Large intestine (tissue), 3 donors: ENCODE data around the gene BCL7A. TPM values are rescaled to one million over a fixed set of nuclear protein-coding genes. Genes with fewer than 3 reads are reported as not detected.
A peak's percentile ranks its signal among the peaks of the same experiment; 100 is the strongest.

Experiments
- DNase-seq, 2 donors: peaks; one replicate each; pipeline versions ENCODE4 v3.0.0 to v3.0.0-alpha.2; 2013
- H3K27ac ChIP-seq: one replicate; pipeline ENCODE4 v1.5.1; 2013; ENCODE audit warnings: low read length
- H3K27me3 ChIP-seq: 2 replicates; pipeline ENCODE4 v1.6.1; 2013; ENCODE audit warnings: low read length; ENCODE audit not compliant: control insufficient read depth, insufficient read depth
- H3K36me3 ChIP-seq: 2 replicates; pipeline ENCODE4 v1.6.1; 2013; ENCODE audit warnings: low read length; ENCODE audit not compliant: control insufficient read depth, insufficient read depth
- H3K4me1 ChIP-seq: one replicate; pipeline ENCODE4 v1.6.1; 2013; ENCODE audit warnings: low read length; ENCODE audit not compliant: control insufficient read depth, insufficient read depth
- H3K4me3 ChIP-seq: one replicate; pipeline ENCODE4 v1.5.1; 2013; ENCODE audit warnings: low read length
- H3K9me3 ChIP-seq: one replicate; pipeline ENCODE4 v1.6.1; 2013; ENCODE audit warnings: mild to moderate bottlenecking, low read depth, low read length, moderate library complexity; ENCODE audit not compliant: control insufficient read depth
- WGBS: methylation state at CpG from one replicate; pipeline ENCODE4 v1.1.5; 2013; ENCODE audit warnings: low lambda C conversion rate; ENCODE audit not compliant: insufficient coverage; 5-methylcytosine and 5-hydroxymethylcytosine counted together
- polyA plus RNA-seq: library from polyadenylated mRNA; unstranded; fragments of 120-200 nt; gene quantifications from one replicate; pipeline ENCODE4 v1.2.1, GENCODE V29; 2013

BCL7A gene
- polyA plus RNA-seq, 1 donor, result 11.5 TPM

DNA sequence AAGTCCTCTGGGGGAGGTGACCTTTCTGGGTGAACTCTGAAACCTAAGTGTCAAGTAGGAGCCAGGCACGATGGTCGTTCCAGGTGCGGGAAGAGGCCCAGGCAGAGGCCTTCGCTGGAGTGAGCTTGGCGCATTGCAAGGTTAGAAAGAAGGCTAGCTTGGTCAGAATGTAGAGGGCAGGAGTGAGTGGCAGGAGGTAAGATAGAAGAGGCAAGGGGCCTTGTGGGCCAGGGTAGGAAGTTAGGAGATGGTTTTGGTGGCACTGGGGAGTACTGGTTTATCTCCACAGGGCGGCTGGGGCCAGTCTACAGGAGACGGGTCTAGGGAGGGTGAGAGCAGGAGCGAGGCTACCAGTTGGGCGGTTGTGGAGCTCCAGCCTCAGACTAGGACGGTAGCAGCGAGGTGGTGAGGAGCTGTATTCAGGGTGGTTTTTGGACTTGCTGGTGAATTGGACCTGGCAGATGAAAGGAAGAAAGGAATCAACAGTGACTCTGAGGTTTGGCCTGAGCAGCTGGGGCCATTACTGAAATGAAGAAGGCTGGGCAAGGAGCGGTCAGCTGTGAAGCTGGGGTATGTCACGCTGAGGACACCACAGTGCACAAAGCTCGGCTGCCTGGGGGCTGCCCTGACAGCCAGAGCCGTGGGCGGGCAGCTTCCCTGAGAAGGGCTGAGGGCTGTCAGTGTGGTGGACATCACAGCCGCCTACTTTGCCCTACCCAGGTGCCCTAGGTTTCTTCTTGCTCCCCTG lies 65.9 kb downstream of the BCL7A start:
- Histone ChIP-seq H3K27ac (no peak overlapping the region), H3K9me3 (no peaks in the 10 kb centered on the region), H3K4me3 (no peak overlapping the region), H3K4me1 (peaks cover 17% of the 10 kb centered on the region), H3K36me3 (peaks cover 50% of the 10 kb centered on the region), H3K27me3 (no peaks in the 10 kb centered on the region)
- WGBS, result 100% methylated on average over 2 of the region's 17 CpGs
- no peak for DNase-seq

DNA sequence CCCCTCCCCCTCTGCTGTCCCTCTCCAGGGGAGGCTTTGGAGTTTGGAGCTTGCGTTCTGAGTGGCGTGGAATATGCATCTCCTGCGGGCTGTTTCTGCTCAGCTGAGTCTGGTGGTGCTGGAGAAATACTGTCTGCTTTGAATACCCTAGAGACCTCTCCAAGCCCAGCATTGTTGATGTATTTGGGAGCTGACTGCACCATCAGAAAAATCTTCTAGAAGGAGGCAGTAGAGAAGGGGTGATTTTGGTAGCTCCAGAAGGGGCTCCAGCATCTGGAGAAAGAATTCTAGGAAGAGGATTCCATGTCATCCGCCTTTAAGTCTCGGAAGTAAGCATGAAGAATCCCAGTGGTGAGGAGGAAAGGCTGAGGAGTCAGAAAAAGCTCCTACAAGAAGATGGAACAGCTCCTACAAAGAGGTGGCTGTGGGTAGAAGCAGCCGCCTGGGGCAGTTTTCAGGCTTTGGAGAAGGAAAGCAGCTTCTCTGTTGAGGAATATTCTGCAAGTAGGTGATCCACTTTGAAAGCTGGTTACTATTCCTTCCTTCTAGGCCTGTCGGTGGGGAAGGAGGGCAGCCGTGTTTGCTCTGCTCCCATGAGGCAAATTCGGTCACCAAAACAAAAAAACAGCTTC lies 66.6 kb downstream of the BCL7A start:
- no peak overlapping the region for H3K27ac ChIP-seq
- no peaks in the 10 kb centered on the region for H3K27me3 ChIP-seq
- peaks cover 18% of the 10 kb centered on the region for H3K4me1 ChIP-seq
- peaks cover 5% of the 10 kb centered on the region for H3K9me3 ChIP-seq
- WGBS, result 72% methylated on average over 3 of the region's 9 CpGs
- H3K36me3 ChIP-seq, result peaks cover 50% of the 10 kb centered on the region
- H3K4me3 ChIP-seq, result no peak overlapping the region
- no peak for DNase-seq

DNA sequence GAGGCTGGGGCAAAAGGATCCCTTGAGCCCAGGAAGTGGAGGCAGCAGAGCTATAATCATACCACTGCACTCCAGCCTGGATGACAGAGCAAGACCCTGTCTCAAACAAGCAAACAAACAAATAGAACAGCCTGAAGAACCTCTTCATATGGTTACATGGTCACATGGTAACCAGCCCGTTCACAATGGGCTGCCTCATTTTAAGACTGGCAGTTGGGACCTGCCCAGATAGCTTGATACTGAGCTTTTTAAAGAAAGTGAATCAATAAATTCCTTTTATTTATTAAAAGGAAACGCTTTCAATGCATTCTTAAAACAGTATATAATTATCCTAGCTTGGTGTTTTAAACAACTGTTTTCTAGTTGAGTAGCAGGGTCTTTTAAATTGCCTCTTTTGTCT lies 67.4 kb downstream of the BCL7A start:
- Histone ChIP-seq H3K9me3 (peaks cover 12% of the 10 kb centered on the region), H3K4me1 (peaks cover 18% of the 10 kb centered on the region), H3K36me3 (peaks cover 44% of the 10 kb centered on the region), H3K4me3 (no peak overlapping the region), H3K27ac (no peak overlapping the region), H3K27me3 (no peaks in the 10 kb centered on the region)
- WGBS, result 90% methylated on average over 1 of the region's 2 CpGs
- DNase-seq, result no peak

GRCh38 chr12:122090759-122091515 lies 69.3 kb downstream of the BCL7A start:
- WGBS, result 80% methylated on average over 1 of the region's 7 CpGs
- DNase-seq, result no peak
- Histone ChIP-seq H3K36me3 (peaks cover 29% of the 10 kb centered on the region), H3K9me3 (peaks cover 22% of the 10 kb centered on the region), H3K4me1 (peaks cover 18% of the 10 kb centered on the region), H3K27me3 (no peaks in the 10 kb centered on the region), H3K4me3 (no peak overlapping the region), H3K27ac (peak overlapping the region; percentile 39)

DNA sequence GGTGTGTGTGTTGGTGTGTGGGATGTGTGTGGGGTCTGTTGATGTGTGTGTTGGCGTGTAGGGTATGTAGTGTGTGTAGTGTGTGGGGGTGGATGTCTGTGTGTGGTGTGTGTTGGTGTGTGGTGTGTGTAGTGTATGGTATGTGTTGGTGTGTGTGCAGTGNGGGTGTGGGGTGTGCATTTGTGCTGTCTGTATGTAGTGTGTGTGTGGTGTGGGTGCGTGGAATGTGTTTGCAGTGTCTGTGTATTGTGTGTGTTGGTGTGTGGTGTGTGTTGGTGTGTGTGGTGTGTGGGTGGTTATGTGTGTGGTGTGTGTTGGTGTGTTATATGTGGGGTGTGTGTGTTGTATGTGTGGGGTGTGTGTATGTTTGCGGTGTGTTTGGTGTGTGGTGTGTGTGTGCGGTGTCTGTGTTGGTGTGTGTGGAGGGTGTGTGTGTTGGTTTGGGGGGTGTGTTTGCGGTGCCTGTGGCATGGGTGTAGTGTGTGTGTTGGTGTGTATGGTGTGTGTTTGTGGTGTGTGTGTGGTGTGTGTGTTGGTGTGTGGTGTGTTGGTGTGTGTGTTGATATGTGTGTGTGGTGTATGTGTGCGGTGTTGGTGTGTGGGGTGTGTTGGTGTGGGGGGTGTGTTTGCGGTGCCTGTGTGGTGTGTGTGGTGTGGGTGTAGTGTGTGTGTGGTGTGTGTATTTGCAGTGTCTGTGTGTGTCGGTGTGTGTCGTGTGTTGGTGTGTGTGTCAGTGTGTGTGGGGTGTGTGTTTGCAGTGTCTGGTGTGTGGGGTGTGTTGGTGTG lies 71.6 kb downstream of the BCL7A start:
- H3K27ac ChIP-seq, result no peak overlapping the region
- H3K4me3 ChIP-seq, result no peak overlapping the region
- no CpG with 5 or more reads among the region's 9 CpGs for WGBS
- no peak for DNase-seq
- peaks cover 22% of the 10 kb centered on the region for H3K9me3 ChIP-seq
- H3K27me3 ChIP-seq, result no peaks in the 10 kb centered on the region
- peaks cover 29% of the 10 kb centered on the region for H3K4me1 ChIP-seq
- peaks cover 6% of the 10 kb centered on the region for H3K36me3 ChIP-seq

DNA sequence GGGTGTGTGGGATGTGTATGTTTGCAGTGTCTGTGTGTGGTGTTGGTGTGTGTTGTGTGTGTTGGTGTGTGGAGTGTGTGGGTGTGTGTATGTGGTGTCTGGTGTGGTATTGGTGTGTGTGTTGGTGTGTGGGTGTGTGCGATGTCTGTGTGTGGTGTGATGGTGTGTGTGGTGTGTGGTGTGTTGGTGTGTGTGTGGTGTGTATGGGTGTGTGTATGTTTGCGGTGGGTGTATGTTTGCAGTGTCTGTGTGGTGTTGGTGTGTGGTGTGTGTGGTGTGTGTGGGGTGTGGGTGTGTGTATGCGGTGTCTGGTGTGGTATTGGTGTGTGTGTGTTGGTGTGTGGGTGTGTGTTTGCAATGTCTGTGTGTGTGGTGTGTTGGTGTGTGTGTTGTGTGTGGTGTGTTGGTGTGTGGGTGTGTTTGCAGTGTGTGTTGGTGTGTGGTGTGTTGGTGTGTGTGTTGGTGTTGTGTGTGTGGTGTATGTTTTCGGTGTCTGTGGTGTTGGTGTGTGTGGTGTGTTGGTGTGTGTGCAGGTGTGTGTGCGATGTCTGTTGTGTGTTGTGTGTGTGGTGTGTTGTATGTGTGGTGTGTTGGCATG lies 72.6 kb downstream of the BCL7A start:
- Histone ChIP-seq H3K27ac (no peak overlapping the region), H3K4me1 (peaks cover 39% of the 10 kb centered on the region)

GRCh38 chr12:122094735-122095631 lies 73.3 kb downstream of the BCL7A start:
- H3K27me3 ChIP-seq, result no peaks in the 10 kb centered on the region

More for the DNA sequence above, 72.6 kb downstream of the BCL7A start:
- no CpG with 5 or more reads among the region's 5 CpGs for WGBS
- Histone ChIP-seq H3K36me3 (no peaks in the 10 kb centered on the region), H3K4me3 (no peak overlapping the region), H3K27me3 (no peaks in the 10 kb centered on the region), H3K9me3 (peaks cover 22% of the 10 kb centered on the region)
- DNase-seq, result no peak

GRCh38 chr12:122096014-122096413 lies 74.3 kb downstream of the BCL7A start:
- DNase-seq, result no peak
- no peaks in the 10 kb centered on the region for H3K27me3 ChIP-seq
- peaks cover 56% of the 10 kb centered on the region for H3K4me1 ChIP-seq
- H3K9me3 ChIP-seq, result peaks cover 22% of the 10 kb centered on the region
- 83% methylated on average over 4 of the region's 9 CpGs for WGBS
- H3K27ac ChIP-seq, result peak overlapping the region; percentile 87
- no peaks in the 10 kb centered on the region for H3K36me3 ChIP-seq
- no peak overlapping the region for H3K4me3 ChIP-seq

More at GRCh38 chr12:122094735-122095631, 73.3 kb downstream of the BCL7A start:
- H3K9me3 ChIP-seq, result peaks cover 22% of the 10 kb centered on the region
- no peak for DNase-seq
- no peaks in the 10 kb centered on the region for H3K36me3 ChIP-seq
- no peak overlapping the region for H3K27ac ChIP-seq
- H3K4me3 ChIP-seq, result no peak overlapping the region
- WGBS, result 100% methylated on average over 1 of the region's 10 CpGs
- peaks cover 46% of the 10 kb centered on the region for H3K4me1 ChIP-seq

GRCh38 chr12:122096591-122097149 lies 75.0 kb downstream of the BCL7A start:
- no CpG with 5 or more reads among the region's 20 CpGs for WGBS
- peaks cover 22% of the 10 kb centered on the region for H3K9me3 ChIP-seq
- no peak overlapping the region for H3K4me3 ChIP-seq
- H3K27ac ChIP-seq, result peak overlapping the region; percentile 87
- DNase-seq, result no peak
- H3K27me3 ChIP-seq, result no peaks in the 10 kb centered on the region
- H3K4me1 ChIP-seq, result peaks cover 58% of the 10 kb centered on the region
- H3K36me3 ChIP-seq, result no peaks in the 10 kb centered on the region
